Thyroid gland (tissue), 4 donors: ENCODE measurements around the gene STMND1. TPM values are rescaled to one million over a fixed set of nuclear protein-coding genes. Genes with fewer than 3 reads are reported as not detected.

ENCODE experiments used
- DNase-seq, 2 donors: peaks; one replicate each; pipeline ENCODE4 v3.0.0-alpha.2; 2019
- H3K27ac ChIP-seq, 3 donors: fragments of 200-600 bp; sonication (generic); 1 replicate in 2 of 3; 2 replicates in 1 of 3; pipeline ENCODE4 v1.5.1; 2016 to 2019; ENCODE audit warnings: mild to moderate bottlenecking in 1 of 3, moderate library complexity in 1 of 3
- H3K27me3 ChIP-seq: fragments of 200-600 bp; sonication (generic); one replicate; pipeline ENCODE4 v1.5.1; 2019
- H3K36me3 ChIP-seq, 2 donors: fragments of 200-600 bp; sonication (generic); one replicate each; pipeline ENCODE4 v1.5.1; 2016 to 2019
- H3K4me1 ChIP-seq, 2 donors: fragments of 200-600 bp; sonication (generic); one replicate each; pipeline ENCODE4 v1.5.1; 2017 to 2019
- H3K4me3 ChIP-seq, 3 donors: fragments of 200-600 bp; sonication (generic); replicated peaks in 1 of 3; 1 replicate in 2 of 3; 2 replicates in 1 of 3; pipeline ENCODE4 v1.5.1; 2016; ENCODE audit warnings: mild to moderate bottlenecking in 1 of 3
- H3K9me3 ChIP-seq: fragments of 200-600 bp; sonication (generic); one replicate; pipeline ENCODE4 v1.5.1; 2017
- CTCF ChIP-seq, 6 experiments: fragments of 200-600 bp in 3 of 6; fragments of 450-650 bp in 3 of 6; sonication (generic) in 3 of 6; IDR thresholded peaks; one replicate each; pipeline ENCODE4 v1.5.1; 2016 to 2019; ENCODE audit warnings: antibody characterized with exemption in 6 of 6, mild to moderate bottlenecking in 2 of 6, inconsistent platforms in 1 of 6, moderate library complexity in 1 of 6
- POLR2A ChIP-seq, 2 donors: fragments of 450-650 bp; IDR thresholded peaks; one replicate each; pipeline ENCODE4 v1.6.1; 2017; ENCODE audit warnings: antibody characterized with exemption in 2 of 2, mild to moderate bottlenecking in 2 of 2, moderate library complexity in 1 of 2
- WGBS, 2 donors: methylation state at CpG; one replicate each; pipeline ENCODE4 v1.1.5; 2017; 5-methylcytosine and 5-hydroxymethylcytosine counted together
- intact Hi-C: fragments of 100-400 bp; cut with DNase I; formaldehyde crosslinking; loops from one replicate; pipeline ENCODE4 v1.15.1; 2023
- total RNA-seq, 4 donors: library from RNA; depleted of rRNA; stranded (reverse); fragments of >200 nt; gene quantifications; one replicate each; pipeline ENCODE4 v1.2.3, GENCODE V29; 2016

Gene STMND1
- total RNA-seq, 4 donors from 2014 or later: not detected

- TF ChIP-seq CTCF (IDR thresholded peaks at IDR 0.05) (no peak), POLR2A (IDR thresholded peaks at IDR 0.05) (no peak)
Observed at GRCh38 chr6:17178754-17179529, 77.1 kb downstream of the STMND1 start.

GRCh38 chr6:17179530-17180073 lies 77.8 kb downstream of the STMND1 start:
- WGBS, 2 donors: 93 to 94% methylated on average over 5 of the region's 5 CpGs
- Histone ChIP-seq H3K9me3 (no peaks in the 10 kb centered on the region), H3K36me3 (no peaks in the 10 kb centered on the region), H3K27ac (no peak overlapping the region), H3K27me3 (no peaks in the 10 kb centered on the region), H3K4me1 (peaks cover 0 to 2% of the 10 kb centered on the region in 2 donors), H3K4me3 (no peak overlapping the region)
- intact Hi-C loops: no loop called here
- no peak for DNase-seq
- TF ChIP-seq CTCF (IDR thresholded peaks at IDR 0.05) (no peak), POLR2A (IDR thresholded peaks at IDR 0.05) (no peak)

More at GRCh38 chr6:17178754-17179529, 77.1 kb downstream of the STMND1 start:
- Histone ChIP-seq H3K4me3 (no peak overlapping the region), H3K9me3 (no peaks in the 10 kb centered on the region), H3K4me1 (peaks cover 0 to 2% of the 10 kb centered on the region in 2 donors), H3K27ac (no peak overlapping the region), H3K36me3 (no peaks in the 10 kb centered on the region), H3K27me3 (no peaks in the 10 kb centered on the region)
- intact Hi-C loops: no loop called here
- 24 to 36% methylated on average over 1 of the region's 1 CpG for WGBS, 2 donors
- peak; percentile 14 to 23 for DNase-seq

Other genes starting within 250 kb of the STMND1 start
- 1 to 10 TPM in 2 of 4 donors, under 1 TPM in 2; 0.45 to 5.3 (median 1.6) TPM for gene RBM24, start 179.3 kb downstream of the STMND1 start, total RNA-seq